DMS 273 (cell line): ENCODE measurements around the gene SFMBT2.
"Not testable (repeated sequence)": the region's sequence is repeated elsewhere in the genome, so short reads cannot be mapped to it uniquely, and the experiment has no call there.

Experiments
- DNase-seq: peaks from one replicate; lab custom pipeline; 2025; ENCODE audit not compliant: unreplicated experiment; lab: John Stamatoyannopoulos, UW

SFMBT2 gene

DNA sequence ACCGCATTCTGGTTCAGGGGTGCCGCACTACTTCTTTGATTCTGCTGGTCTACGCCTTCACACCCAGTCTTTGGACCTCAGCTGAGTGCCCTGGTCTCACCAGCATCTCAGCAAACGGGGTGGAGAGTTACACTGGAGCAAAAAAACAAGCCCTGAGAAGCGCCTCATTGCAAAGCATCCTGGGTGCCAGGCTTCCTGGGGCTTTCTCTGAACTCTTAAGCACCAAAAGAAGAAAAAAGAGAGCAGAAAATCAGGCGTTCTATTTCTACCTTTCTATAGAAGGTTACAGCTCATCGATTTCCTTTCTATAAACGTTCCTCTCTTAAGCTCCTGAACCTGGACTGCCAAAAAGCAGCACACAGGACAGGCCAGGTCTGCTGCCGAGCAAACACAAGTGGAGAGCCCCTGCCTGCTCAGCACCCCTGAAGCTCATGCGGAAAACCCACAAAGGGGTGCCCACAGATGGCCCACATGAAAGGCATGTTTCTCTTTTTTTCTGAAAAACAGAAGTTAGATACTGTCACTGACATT, 217.9 kb downstream of the SFMBT2 start:
- no peak for DNase-seq

DNA sequence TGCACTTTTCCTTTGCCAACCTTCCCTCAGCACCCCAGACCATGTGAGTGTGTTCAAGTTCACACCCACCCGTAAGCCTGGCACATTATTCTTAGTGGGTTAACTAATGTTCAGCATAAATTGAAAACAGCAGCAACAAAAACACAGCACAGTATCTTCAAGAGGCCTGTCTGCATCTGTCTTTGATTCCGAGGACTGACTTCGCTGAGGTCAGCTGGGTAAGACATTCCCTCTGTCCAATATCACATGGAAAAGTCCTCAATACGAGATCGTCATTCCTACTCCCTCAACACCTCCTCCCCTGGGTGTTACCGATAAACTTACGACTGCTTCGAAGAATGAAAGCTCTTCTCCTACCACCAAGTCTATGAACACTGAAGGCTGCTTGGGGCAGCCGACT, 218.8 kb downstream of the SFMBT2 start:
- no peak for DNase-seq

DNA sequence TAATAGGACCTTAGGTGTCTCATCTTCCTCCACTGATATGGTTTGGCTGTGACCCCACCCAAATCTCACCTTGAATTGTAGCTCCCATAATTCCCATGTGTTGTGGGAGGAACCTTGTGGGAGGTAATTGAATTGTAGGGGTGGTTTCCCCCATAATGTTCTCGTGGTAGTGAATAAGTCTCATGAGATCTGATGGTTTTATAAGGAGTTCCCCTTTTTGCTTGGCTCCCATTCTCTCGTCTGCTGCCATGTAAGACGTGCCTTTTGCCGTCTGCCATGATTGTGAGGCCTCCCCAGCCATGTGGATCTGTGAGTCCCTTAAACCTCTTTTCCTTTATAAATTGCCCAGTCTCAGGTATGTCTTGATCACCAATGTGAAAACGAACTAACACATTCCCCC, 220.1 kb downstream of the SFMBT2 start:
- DNase-seq, result not testable (repeated sequence)

DNA sequence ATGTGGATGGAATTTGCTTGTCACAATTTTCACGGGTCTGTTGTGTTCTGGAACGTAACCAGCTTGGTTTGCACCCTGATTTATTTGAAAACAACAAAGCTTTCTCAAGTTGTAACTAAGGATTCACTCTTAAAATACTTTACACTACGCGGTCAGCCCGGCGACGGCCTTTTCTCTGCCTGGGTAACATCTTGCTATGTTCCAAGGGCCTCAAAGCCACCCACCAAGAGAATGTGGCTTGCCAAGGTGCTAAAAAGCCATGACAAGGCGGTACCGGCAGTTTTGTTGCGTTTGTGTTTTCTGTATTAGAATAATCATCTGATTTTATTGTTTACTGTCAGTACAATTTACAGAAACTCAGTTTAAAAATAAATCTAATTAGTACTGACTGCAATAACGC, 220.9 kb downstream of the SFMBT2 start:
- no peak for DNase-seq

DNA sequence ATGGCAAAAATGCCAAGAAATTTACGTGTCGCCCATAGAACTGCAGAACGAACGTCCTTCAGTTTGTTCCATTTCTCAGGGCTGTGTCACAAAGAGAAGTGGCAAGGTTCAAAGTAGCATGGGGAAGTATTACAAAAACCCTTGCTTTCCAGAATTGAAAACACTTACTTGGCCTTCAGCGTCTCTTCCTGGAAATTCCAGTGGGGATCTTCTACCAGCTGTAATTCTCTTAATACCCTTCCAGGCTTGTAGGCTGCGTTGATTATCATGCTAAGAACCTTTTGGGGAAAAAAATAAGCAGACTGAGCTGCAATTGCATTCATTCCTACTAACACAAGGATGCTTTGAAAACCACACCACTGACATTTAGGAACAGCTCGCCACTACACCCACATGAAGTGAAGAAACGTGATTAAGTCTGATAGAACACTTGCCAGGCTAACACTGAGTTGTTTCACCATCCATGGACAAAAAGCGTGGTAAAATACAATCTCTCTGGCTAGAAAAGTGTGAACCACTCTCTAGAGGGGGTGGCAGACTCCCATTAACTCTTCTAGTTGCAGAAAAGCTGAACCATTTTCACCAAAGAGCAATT, 222.3 kb downstream of the SFMBT2 start:
- no peak for DNase-seq

DNA sequence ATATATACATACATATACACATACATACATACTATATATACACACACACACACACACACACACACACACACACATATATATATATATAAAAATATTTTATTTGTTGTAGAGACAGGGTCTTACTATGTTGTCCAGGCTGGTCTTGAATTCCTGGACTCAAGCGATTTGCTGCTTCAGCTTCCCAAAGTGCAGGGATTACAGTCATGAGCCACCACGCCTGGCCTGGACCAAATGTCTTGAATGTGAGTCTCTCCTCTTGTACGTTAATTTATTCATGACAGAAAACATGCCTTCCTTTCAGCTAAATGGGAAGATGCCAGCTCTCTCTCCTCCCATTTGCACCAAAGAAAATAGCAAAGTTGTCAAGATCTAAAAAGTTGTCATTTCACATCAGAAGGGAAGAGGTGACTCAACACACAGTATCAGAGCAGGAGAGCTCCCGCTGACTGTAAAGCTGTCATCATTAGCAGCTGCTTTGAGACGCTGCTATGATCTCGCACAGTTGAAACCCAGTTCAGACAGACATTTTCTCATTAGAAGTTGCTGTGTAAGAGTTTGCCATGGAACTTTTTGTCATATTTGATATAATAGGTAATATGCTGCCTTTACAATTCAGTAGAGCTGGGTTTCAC, 224.3 kb downstream of the SFMBT2 start:
- no peak for DNase-seq

DNA sequence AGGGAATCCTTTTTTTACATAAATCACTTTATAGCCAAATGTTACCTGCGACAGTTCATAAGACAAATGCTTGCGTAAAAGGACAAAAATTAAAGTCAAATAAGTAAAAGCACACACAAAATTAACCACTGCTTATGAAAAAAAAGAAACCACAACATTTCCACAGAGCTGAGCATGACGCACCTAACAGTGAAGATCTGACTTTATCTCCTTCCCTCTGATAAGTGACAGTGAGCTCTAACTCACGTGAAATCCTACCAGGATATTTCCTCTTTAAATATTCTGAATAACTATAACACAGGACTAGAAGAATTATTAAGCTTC, 225.5 kb downstream of the SFMBT2 start:
- no peak for DNase-seq

DNA sequence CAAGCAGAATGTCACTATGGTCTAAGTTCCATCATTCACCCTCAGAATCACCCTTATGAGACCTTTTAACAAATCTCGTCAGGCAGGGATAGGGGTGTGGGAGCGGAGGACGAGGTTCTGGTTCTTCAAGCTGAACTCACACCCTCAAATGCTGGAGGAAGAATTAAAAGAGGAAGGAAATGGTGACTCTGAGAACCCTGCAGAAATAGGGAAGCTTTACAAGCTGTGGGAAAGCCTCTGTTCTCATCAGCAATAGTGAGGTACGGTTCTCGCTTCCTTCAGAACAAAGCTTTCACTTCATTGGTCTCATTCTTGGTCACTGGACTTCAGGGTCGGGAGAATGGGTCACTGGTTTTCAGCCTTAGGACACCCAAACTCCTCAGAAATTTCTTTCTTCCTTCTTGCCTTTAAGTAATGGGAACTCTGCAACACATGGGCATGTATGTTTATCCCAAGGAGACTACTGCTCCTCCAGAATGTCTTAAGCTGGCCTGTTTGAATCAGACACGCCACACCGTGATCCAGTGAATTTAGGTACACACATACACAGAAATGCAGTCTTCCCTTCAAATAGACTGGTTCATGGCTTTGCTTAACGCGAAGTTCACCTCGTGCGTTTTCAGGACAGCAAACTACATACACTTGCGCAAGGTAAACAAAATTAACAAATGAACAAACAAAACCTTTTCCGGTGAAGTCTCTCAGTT, 226.0 kb downstream of the SFMBT2 start:
- DNase-seq, result no peak

DNA sequence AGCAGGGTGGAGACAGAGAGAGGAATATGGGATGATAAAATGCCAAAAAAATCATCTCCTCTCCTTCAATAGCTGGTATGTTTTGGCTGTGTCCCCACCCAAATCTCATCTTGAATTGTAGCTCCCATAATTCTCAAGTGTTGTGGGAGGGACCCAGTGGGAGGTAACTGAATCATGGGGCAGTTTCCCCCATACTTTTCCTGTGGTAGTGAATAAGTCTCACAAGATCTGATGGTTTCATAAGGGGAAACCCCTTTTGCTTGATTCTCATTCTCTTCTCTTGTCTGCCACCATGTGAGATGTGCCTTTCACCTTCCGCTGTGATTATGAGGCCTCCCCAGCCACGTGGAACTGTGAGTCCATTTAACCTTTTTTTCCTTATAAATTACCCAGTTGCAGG, 226.7 kb downstream of the SFMBT2 start:
- DNase-seq, result not testable (repeated sequence)

DNA sequence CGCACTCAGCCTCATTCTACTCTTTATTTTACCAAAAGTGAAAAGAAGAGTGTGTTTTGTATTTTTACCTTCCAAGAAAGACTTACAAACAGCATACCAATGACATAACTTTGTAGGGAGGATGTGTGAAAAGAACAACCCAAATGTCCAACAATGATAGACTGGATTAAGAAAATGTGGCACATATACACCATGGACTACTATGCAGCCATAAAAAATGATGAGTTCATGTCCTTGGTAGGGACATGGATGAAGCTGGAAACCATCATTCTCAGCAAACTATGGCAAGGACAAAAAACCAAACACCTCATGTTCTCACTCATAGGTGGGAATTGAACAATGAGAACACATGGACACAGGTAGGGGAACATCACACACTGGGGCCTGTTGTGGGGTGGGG, 228.5 kb downstream of the SFMBT2 start:
- DNase-seq, result not testable (repeated sequence)

DNA sequence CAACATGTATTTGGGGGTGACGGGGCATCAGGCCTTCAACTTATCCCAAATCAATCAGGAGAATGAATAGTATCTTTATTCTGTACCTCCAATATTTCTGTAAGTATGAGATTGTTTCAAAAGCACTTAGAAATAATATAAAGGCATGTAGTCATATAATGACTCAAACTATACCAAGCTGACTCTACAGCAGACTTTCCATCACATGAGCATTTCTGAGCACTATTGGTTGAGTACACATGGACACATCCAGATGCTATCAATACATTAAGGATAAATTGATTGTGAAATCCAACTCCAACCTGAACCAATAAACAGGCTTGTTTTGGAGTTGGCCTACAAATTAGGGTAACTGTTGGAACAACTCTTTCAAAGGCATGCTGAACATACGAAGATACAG, 229.4 kb downstream of the SFMBT2 start:
- DNase-seq, result no peak

DNA sequence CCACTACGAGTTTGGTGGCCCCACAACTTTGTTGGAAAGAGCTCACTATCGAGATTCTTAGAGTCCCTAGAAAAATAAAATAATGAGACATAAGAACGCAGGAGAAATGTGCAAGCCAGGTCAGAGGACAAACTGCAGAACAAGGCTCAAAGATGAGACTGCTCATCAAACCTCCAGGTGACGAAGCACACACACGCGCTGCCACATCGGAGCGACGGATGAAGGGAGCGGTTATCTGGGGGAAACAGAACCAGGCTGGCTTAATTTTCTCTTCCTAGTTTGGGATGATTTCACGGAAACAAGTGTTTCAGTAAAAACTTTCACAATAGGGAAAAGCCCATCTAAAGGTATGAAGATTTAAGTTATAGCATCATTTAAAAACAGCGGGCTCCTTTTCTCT, 231.3 kb downstream of the SFMBT2 start:
- DNase-seq, result no peak

DNA sequence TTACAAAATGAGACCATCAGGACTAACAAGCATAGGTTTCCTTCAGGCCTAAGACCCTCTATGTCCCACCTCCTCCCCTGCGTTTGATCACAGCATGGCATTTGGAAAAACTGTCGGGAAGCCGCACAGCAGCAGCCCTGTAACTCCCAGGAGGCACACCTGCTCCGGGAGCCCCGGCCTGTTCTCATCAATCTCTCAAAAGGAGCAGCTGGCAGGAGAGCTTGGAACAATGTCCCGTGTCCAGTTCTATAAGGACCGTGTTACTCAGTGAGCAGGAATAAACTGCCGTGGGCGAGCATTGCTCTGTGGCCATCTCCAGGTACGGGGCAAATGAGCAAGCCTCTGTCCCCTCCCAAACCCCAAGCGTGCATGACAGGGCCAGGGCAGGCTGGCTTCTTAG, 236.9 kb downstream of the SFMBT2 start:
- no peak for DNase-seq

DNA sequence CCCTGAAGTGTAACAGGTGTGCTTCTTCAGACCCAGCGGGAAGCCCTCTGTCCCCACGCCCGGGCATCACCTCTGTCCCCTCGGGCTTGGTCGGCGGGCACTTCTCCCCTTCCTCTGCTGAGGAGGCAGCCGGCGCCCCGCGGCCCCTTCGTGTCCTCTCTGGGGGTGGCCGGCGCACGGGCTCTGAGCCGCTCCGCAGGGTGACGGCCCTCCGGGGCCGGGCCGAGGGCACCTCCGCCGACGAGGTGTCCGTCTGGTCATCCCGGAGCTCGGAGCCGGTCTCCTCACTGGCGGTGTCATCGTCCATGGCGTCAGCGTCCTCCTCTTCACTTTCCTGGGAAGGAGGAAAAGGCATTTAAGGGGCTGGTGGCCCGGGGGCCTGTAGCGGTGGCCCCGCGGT, 239.0 kb downstream of the SFMBT2 start:
- DNase-seq, result no peak

DNA sequence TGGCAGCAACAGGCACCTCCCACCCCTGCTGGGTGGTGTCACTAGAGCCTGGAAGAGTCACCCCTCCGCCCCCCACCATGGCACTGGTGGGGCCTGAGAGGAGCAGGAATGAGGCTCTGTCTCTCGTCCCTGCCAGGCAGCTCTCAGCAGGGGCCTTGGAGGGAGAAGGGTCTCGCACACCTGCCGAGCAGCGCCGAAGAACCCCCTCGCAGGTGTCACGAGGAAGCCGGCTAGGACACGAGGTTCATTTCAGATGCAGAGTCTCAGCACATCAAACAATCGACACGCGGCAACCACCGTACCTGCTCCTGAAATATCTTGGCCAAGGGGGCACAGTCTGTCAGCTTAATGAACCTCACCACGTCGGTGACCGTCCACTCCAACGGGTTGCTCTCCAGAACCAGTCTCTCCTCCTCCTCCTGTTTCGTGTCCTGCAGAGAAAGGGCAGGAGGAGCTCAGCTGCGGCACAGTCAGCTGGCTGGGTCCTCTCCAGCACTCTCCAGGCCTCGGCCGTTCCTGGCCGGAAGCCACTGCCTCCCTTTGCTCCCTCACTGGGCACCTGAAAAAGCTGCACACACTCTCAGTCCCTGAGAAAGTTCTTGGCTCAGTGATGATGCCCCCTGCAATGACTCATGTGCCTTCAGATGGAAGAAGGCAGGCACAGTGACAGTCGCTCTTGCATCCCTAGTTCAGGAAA, 240.1 kb downstream of the SFMBT2 start:
- no peak for DNase-seq

DNA sequence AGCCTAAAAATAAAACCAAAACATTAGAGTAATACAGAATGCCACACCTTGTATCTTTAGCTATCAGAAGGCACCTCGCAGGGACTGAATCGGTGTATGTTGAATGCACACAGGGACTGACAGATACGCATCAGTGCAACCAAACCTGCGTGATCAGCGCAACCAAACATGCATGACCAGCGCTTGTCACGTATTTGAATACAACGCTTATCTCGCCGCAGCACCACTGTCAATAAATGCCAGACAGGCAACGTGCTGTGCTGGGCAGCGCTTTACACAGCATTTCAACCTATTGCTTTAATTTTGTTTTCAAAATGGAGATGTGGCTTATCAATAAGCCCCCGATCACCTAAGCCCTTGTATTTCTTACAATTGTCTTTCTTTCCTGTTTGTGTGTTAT, 242.4 kb downstream of the SFMBT2 start:
- DNase-seq, result no peak

DNA sequence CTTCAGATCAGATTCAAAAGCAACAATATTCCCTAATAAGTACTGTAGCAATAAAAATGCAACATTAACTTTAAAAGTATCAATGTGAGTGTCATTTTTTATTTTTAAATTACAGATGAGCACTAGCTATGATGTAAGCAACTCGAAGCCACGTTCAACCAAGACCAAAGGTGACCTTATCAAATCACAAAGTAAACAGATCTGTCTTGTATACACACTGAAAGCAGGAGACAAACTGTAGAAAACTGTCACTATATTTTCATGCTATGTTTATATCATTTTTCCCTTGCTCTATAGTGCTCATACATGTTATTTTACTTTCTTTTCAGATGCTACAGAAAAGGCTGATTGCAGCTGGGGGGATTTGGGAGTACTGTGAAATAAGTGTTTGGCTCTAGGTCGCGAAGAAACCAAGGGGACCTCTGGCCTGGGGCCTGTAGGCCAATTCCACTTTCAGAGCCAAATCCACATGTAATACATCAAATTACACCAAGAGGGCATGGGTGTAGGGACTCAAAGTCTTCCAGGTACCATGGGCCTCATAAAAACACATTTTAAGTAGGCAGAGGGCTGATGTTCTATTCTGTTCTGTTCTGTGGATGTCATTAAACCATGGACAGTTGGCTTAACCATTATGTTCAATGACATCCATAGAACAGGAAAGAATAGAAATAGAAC, 245.2 kb downstream of the SFMBT2 start:
- no peak for DNase-seq

DNA sequence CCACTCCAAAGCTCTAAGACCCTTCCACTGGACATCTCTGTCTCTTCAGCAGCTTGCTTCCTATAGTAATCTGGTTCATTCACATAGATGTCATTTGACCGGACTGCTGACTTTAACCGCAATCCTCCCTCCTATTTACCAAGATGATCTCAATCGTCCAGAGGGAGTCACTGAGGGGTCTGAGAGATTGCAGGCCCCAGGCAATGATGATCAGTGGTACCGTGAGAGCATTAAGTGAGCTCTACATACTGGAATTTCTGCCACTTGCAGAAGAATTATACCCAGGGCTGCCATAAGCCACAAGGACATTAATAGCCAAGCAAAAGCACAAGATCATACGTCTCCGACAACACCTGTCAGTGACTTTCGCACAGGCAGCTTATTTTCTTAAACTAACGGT, 245.9 kb downstream of the SFMBT2 start:
- no peak for DNase-seq

DNA sequence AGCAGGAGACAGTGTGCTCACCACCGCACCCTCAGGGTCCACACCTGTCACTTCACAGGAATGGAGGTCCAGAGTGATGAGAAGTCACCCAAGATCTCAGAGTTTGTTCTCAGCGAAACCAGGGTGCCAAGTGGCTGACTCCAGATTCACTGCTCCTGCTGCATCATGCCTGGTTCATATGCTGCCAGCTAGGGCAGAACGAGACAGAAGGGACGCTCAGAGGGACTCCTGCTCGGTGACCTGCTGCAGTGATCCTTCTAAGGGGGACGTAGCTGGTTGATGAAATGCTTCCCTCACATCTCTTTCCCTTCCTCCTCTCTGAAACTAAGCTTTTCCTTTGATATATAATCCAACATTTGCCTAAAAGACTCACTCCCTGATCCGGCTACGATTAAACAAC, 248.5 kb downstream of the SFMBT2 start:
- DNase-seq, result no peak

DNA sequence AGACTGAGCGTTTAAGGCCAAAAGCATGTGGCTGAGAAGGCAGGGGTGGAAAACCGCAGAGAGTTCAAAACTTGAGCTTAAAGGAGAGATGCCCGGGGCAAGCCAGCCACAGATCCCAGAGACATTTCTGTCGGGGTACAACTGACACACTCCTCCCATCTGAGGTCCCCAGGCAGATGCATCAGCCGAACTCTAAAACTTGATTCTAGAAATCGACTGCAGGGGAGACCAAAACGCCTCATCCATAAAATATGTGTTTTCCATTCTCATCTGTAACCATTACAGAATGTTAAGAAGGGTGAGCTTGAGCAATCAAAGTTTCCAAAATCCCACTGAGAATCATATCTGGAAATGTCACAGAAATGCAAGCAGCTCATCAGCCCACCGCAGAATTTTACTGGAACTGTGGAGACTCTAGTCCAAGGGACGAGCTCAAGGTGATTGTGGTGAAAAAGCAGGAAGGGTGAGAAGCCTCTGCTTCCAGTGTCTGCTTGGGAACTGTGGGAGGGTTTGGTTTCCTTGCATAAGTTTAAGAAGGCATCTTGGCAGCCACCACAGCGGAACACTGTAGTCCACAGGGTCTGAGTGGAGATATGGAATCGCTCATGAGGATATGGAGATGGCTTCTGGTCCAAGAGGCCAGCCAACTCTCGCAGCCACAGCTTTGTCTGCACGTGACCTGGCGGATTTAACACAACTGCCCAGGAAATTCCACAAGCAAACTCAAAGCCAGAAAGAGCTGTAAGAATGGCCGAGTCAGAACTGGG, 249.2 kb downstream of the SFMBT2 start:
- DNase-seq, result no peak

DNA sequence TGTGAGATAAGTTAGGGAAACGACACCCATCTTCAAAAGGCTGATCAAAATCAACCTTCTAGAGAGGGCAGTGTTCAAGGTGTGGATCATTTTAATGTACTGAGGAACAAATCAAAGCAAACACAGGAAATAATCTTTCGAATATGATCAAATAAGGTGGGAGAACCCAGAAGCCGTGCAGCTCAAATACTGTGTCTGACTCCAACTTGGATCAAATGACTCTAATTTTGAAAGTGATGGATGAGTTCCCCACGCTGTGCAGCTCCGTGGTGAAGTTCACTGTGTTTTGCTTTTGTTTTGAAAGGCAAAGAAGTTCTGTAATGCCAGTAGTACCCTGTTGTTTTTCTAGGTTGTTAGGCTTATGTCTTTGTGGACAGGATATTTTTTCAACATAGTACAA, 250.9 kb downstream of the SFMBT2 start:
- no peak for DNase-seq
